Measurements from ENCODE around the gene SLC35B2. TPM values are rescaled to one million over a fixed set of nuclear protein-coding genes. Genes with fewer than 3 reads are reported as not detected.

Gene SLC35B2
- total RNA-seq, 4 donors from 2014 or later = 26.2 to 38.5 (median 30.9) TPM

GRCh38 chr6:44255871-44256774 is 1.2 kb downstream of the SLC35B2 start:
- Histone ChIP-seq H3K4me3 (peak overlapping the region; percentile 95), H3K9me3 (no peaks in the 10 kb centered on the region), H3K27ac (peak overlapping the region; percentile 92), H3K36me3 (peaks cover 62% of the 10 kb centered on the region), H3K4me1 (peaks cover 29% of the 10 kb centered on the region), H3K27me3 (no peaks in the 10 kb centered on the region)
- 26% methylated on average over 15 of the region's 15 CpGs for WGBS
- TF ChIP-seq CTCF (IDR thresholded peaks at IDR 0.05) (no peak), POLR2AphosphoS5 (IDR thresholded peaks at IDR 0.05) (no peak), EP300 (IDR thresholded peaks at IDR 0.05) (no peak), POLR2A (IDR thresholded peaks at IDR 0.05) (no peak)
- no peak for DNase-seq (ENCODE audit: low spot score in 2 of 2)

- no peak overlapping the region for H3K4me3 ChIP-seq
- TF ChIP-seq POLR2AphosphoS5 (IDR thresholded peaks at IDR 0.05) = no peak
- TF ChIP-seq EP300 (IDR thresholded peaks at IDR 0.05) = no peak
- no peak for TF ChIP-seq POLR2A (IDR thresholded peaks at IDR 0.05)
- no peak for TF ChIP-seq CTCF (IDR thresholded peaks at IDR 0.05)
- 54% methylated on average over 13 of the region's 16 CpGs for WGBS
- no peaks in the 10 kb centered on the region for H3K27me3 ChIP-seq
- H3K4me1 ChIP-seq = peaks cover 35% of the 10 kb centered on the region
- no peak overlapping the region for H3K27ac ChIP-seq
- no peak for DNase-seq (ENCODE audit: low spot score in 2 of 2)
- peaks cover 70% of the 10 kb centered on the region for H3K36me3 ChIP-seq
- H3K9me3 ChIP-seq = no peaks in the 10 kb centered on the region
These were observed 2.1 kb downstream of the SLC35B2 start for GRCh38 chr6:44255105-44255808.

GRCh38 chr6:44254191-44255104 is 2.9 kb downstream of the SLC35B2 start:
- Histone ChIP-seq H3K9me3 (no peaks in the 10 kb centered on the region), H3K27ac (no peak overlapping the region), H3K27me3 (no peaks in the 10 kb centered on the region), H3K4me1 (peaks cover 43% of the 10 kb centered on the region), H3K36me3 (peaks cover 71% of the 10 kb centered on the region), H3K4me3 (no peak overlapping the region)
- TF ChIP-seq POLR2A (IDR thresholded peaks at IDR 0.05) = no peak
- TF ChIP-seq POLR2AphosphoS5 (IDR thresholded peaks at IDR 0.05) = no peak
- no peak for TF ChIP-seq CTCF (IDR thresholded peaks at IDR 0.05)
- TF ChIP-seq EP300 (IDR thresholded peaks at IDR 0.05) = no peak
- DNase-seq (ENCODE audit: low spot score in 2 of 2) = no peak
- 74% methylated on average over 10 of the region's 12 CpGs for WGBS

- 70% methylated on average over 10 of the region's 10 CpGs for WGBS
- no peak for TF ChIP-seq POLR2A (IDR thresholded peaks at IDR 0.05)
- peak; percentile 24 to 47 for TF ChIP-seq CTCF (IDR thresholded peaks at IDR 0.05)
- no peak overlapping the region for H3K27ac ChIP-seq
- peaks cover 52% of the 10 kb centered on the region for H3K4me1 ChIP-seq
- DNase-seq (ENCODE audit: low spot score in 2 of 2) = no peak
- H3K27me3 ChIP-seq = no peaks in the 10 kb centered on the region
- peaks cover 70% of the 10 kb centered on the region for H3K36me3 ChIP-seq
- H3K4me3 ChIP-seq = no peak overlapping the region
- H3K9me3 ChIP-seq = no peaks in the 10 kb centered on the region
These were observed 3.8 kb downstream of the SLC35B2 start for GRCh38 chr6:44253307-44254101.
